GM12865 (cell line): ENCODE results near the gene VSTM2L.

Experiments
- DNase-seq: peaks from one replicate; pipeline ENCODE4 v3.0.0; 2010; ENCODE audit warnings: low read depth
- H3K4me3 ChIP-seq: 2 replicates; pipeline ENCODE4 v1.5.1; 2011; ENCODE audit warnings: mild to moderate bottlenecking, low read depth, low read length, control low read depth
- TF ChIP-seq, protein P1 (sequence below): IDR thresholded peaks from 2 replicates; pipeline ENCODE4 v1.5.1; 2011; ENCODE audit warnings: low read length, control low read depth, low read depth, inconsistent platforms; ENCODE audit not compliant: insufficient read depth; ENCODE audit errors: missing control alignments

VSTM2L gene

DNA sequence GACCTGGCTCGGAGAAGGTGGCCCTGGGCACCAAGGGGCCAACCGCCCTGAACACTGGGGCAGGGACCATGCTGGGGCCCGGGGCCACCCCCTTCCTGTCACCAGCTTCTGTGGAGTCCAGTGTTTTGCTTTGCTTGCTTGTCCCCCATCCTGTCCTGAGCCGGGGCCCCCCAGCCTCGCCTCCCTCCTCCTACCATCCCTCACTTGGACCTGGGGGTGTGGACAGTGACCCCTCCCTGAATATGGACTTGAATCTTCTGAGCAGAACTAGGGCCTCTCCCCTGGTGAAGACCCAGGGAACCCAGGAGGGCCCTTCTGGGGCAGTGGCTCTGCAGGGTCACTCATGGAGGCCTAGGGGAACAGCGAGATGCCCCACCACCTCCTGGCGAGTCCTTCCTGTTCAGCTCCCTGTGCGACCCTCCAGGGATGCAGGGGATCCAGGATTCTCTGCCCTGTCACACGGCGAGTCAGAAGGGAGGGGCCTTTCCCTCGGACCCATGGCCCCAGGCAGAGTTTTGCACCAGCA, 41.6 kb downstream of the VSTM2L start:
- no peak for DNase-seq
- TF ChIP-seq, protein P1, sequence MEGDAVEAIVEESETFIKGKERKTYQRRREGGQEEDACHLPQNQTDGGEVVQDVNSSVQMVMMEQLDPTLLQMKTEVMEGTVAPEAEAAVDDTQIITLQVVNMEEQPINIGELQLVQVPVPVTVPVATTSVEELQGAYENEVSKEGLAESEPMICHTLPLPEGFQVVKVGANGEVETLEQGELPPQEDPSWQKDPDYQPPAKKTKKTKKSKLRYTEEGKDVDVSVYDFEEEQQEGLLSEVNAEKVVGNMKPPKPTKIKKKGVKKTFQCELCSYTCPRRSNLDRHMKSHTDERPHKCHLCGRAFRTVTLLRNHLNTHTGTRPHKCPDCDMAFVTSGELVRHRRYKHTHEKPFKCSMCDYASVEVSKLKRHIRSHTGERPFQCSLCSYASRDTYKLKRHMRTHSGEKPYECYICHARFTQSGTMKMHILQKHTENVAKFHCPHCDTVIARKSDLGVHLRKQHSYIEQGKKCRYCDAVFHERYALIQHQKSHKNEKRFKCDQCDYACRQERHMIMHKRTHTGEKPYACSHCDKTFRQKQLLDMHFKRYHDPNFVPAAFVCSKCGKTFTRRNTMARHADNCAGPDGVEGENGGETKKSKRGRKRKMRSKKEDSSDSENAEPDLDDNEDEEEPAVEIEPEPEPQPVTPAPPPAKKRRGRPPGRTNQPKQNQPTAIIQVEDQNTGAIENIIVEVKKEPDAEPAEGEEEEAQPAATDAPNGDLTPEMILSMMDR: no peak
- H3K4me3 ChIP-seq: no peak overlapping the region

DNA sequence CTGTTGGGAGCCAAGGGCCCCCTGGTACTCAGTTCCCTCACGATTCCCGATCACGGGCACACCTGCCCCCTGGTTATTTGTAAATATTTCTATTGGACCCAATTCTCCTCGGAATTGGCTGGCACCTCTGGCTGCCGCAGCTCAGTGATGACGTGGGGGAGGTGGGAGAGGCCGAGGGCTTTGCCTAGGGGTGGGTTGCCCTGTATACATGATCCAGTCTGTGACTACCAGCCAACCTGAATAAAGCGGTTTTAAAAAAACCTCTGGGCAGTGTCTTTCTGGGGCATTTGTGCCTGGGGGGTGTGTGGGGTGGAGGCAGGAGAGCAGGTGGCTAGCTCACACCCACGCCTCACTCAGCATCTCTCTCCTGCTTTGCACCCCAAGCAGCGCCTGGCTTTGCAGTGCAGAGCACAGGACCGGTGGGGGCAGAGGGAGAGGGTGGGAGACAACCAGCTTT, 42.2 kb downstream of the VSTM2L start:
- H3K4me3 ChIP-seq: no peak overlapping the region
- TF ChIP-seq, protein P1: no peak
- no peak for DNase-seq

DNA sequence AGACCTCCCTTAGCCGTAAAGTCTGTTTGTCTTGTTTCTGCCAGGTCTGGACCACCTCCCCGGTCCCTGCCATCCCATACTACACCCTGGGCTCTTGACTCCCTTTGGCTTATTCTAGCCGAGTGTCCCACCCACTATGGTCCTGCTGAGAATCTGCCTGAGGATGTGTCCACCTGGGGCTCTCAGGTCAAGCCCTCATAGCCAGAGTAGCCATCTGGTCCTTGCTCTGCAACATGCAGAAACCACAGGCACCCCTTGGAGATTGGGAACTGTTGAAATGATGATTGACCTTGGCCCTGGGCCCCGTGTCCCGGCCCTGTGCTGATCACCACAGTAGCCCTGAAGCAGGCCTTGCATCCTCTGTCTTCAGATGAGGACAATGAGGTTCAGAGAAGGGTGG, 44.0 kb downstream of the VSTM2L start:
- H3K4me3 ChIP-seq: no peak overlapping the region
- TF ChIP-seq, protein P1: no peak
- DNase-seq: no peak

DNA sequence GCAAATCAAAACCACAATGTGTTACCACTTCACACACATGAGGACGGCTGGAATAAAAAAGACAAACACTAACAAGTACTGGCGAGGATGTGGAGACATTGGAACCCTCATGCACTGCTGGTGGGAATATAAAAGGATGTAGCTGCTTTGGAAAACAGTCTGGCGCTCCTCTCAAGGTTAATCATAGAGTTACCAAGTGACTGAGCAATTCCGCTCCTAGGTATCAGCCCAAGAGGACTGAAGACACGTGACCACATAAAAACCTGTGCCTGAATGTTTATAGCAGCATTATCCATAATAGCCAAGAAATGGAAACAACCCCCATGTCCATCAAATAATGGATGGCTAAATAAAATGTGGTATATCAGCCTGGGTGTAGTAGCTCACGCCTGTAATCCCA, 45.0 kb downstream of the VSTM2L start:
- no peak overlapping the region for H3K4me3 ChIP-seq
- DNase-seq: no peak
- TF ChIP-seq, protein P1: no peak

DNA sequence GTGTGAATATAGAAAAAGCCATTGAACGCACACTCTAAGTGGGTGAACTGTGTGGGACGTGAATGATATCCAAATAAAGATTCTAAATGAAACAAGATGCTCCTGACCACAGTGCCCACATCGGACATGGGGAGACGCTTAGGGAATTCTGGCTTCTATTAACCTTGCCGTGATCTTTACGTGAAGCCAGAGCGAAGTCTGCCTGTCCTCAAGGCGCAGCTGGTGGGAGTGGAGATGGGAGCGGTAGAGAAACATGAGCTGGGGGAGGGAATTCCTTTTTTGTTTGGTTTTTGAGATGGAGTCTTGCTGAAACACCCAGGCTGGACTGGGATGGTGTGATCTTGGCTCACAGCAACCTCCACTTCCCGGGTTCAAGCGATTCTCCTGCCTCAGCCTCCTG, 46.0 kb downstream of the VSTM2L start:
- H3K4me3 ChIP-seq: no peak overlapping the region
- TF ChIP-seq, protein P1: no peak
- no peak for DNase-seq

DNA sequence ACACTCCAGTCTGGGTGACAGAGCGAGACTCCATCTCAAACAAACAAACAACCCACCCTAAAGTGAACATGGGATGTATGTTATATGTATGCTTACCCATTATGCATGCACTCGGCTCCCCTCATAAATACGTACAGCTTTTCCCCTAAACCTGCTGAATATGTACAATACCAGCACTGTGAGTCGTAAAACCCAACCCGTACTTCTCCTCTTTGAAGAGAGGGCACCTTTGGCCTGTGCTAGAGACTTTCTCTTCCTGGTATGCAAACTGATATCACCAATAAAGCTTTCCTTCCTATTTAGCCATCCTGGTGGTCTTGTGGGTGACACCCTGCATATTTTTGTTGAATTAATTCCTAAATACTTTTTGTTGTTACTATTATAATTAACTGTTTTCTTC, 51.3 kb downstream of the VSTM2L start:
- no peak for DNase-seq
- TF ChIP-seq, protein P1: no peak
- H3K4me3 ChIP-seq: no peak overlapping the region

DNA sequence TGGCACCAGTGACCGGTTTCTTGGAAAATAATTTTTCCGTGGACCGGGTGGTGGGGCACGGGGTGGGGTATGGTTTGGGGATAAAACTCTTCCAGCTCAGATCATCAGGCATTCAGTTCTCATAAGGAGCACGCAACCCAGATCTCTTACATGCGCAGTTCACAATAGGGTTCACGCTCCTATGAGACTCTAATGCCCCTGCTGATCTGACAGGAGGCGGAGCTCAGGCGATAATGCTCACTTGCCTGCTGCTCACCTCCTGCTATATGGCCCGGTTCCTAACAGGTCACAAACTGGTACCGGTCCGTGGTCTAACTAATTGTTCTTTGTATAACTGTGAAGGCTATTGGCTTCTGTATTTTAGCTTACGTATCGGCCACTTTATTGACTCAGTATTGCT, 51.7 kb downstream of the VSTM2L start:
- TF ChIP-seq, protein P1: no peak
- DNase-seq: no peak
- no peak overlapping the region for H3K4me3 ChIP-seq
